Progenitor cell of endocrine pancreas (in vitro differentiated cells): ENCODE measurements around the gene SSTR3. TPM values are rescaled to one million over a fixed set of nuclear protein-coding genes. Genes with fewer than 3 reads are reported as not detected.
"Not testable (repeated sequence)": the region's sequence is repeated elsewhere in the genome, so short reads cannot be mapped to it uniquely, and the experiment has no call there.

ENCODE experiments used
- DNase-seq: peaks from one replicate; pipeline ENCODE4 v3.0.0; 2021; ENCODE audit warnings: low spot score; ENCODE audit not compliant: unreplicated experiment
- H3K27ac Mint-ChIP-seq: 2 replicates; pipeline ENCODE4 v1.8.0; 2021; ENCODE audit warnings: mild to moderate bottlenecking, moderate library complexity, mixed read lengths
- H3K27me3 Mint-ChIP-seq: 2 replicates; pipeline ENCODE4 v1.8.0; 2021; ENCODE audit warnings: mixed read lengths
- H3K36me3 Mint-ChIP-seq: 2 replicates; pipeline ENCODE4 v1.8.0; 2022; ENCODE audit warnings: mixed read lengths; ENCODE audit not compliant: insufficient read depth
- H3K4me1 Mint-ChIP-seq: 2 replicates; pipeline ENCODE4 v1.8.0; 2021; ENCODE audit warnings: low read depth, mixed read lengths
- H3K4me3 Mint-ChIP-seq: 2 replicates; pipeline ENCODE4 v1.8.0; 2021; ENCODE audit warnings: low read depth, mild to moderate bottlenecking, moderate library complexity, mixed read lengths
- H3K9me3 Mint-ChIP-seq: 2 replicates; pipeline ENCODE4 v1.8.0; 2021; ENCODE audit warnings: low read depth, mixed read lengths
- CTCF ChIP-seq: fragments of 200-600 bp; sonication (generic); IDR thresholded peaks from one replicate; pipeline ENCODE4 v1.5.0; 2021; ENCODE audit warnings: antibody characterized with exemption, mild to moderate bottlenecking; ENCODE audit not compliant: unreplicated experiment
- total RNA-seq: library from RNA; stranded (reverse); gene quantifications from 2 replicates; pipeline ENCODE4 v1.2.1, GENCODE V29; 2021

The SSTR3 gene
- total RNA-seq, 1 donor from 2014 or later: 1.9 TPM

GRCh38 chr22:37171662-37172061, 40.6 kb downstream of the SSTR3 start:
- peaks cover 26% of the 10 kb centered on the region for H3K27me3 Mint-ChIP-seq
- no peak overlapping the region for H3K4me3 Mint-ChIP-seq
- peaks cover 8% of the 10 kb centered on the region for H3K4me1 Mint-ChIP-seq
- no peak for DNase-seq
- no peaks in the 10 kb centered on the region for H3K9me3 Mint-ChIP-seq
- TF ChIP-seq CTCF: no peak
- no peak overlapping the region for H3K27ac Mint-ChIP-seq
- H3K36me3 Mint-ChIP-seq: no peaks in the 10 kb centered on the region

DNA sequence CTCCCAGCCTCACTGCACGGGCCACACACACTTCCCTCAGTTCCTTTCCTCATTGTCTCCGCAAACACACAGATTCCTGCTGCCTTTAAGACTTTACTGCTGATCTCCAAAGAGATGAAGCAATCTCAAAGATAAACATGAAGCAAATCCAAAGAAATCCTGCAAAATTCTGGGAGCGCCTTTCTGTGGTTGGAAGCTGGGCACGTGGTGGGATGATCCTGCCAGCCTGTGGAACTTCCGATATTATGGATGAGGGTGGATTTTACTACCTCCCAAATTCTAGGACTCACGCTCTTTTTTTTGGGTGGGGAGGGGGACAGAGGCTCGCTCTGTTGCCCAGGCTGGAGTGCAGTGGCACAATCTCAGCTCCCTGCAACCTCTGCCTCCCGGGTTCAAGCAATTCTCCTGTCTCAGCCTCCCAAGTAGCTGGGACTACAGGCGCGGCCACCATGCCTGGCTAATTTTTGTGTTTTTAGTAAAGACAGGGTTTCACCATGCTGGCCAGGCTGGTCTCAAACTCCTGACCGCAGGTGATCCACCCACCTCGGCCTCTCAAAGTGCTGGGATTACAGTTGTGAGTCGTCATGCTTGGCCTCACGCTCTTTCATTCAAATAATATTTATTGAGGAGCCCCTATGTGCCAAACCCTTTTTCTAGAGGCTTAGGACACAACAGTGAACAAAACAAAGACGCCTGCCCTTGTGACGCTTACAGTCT, 41.4 kb downstream of the SSTR3 start:
- H3K36me3 Mint-ChIP-seq, H3K9me3 Mint-ChIP-seq, H3K4me3 Mint-ChIP-seq, H3K27ac Mint-ChIP-seq, DNase-seq: not testable (repeated sequence)
- H3K4me1 Mint-ChIP-seq: peaks cover 12% of the 10 kb centered on the region
- H3K27me3 Mint-ChIP-seq: peaks cover 23% of the 10 kb centered on the region

GRCh38 chr22:37169947-37170688, 42.2 kb downstream of the SSTR3 start:
- TF ChIP-seq CTCF: no peak
- Mint-ChIP-seq H3K4me3 (no peak overlapping the region), H3K27ac (peak overlapping the region; percentile 42), H3K9me3 (no peaks in the 10 kb centered on the region), H3K4me1 (peaks cover 12% of the 10 kb centered on the region), H3K36me3 (no peaks in the 10 kb centered on the region), H3K27me3 (peaks cover 22% of the 10 kb centered on the region)
- DNase-seq: no peak

DNA sequence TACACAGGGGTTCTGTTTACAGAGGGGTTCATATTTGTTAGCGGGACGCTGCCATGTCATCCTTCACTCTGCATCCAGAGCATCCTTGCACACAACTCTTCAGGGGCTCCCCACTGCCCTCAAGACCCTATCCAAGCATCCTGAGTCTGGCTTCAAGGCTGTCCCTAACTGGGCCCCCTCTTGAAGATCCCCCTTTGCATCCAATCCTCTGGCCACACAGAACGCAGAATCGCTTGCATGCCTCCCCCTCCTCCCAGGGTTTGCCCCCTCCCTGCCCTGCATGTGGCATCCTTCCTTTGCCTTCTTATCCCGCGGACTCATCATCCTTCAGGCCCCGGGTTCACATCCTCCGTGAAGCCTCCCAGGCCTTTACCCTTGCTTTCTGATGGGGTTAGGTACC, 42.9 kb downstream of the SSTR3 start:
- no peak for TF ChIP-seq CTCF
- H3K27ac Mint-ChIP-seq: no peak overlapping the region
- H3K4me1 Mint-ChIP-seq: peaks cover 11% of the 10 kb centered on the region
- no peaks in the 10 kb centered on the region for H3K36me3 Mint-ChIP-seq
- H3K9me3 Mint-ChIP-seq: no peaks in the 10 kb centered on the region
- peaks cover 14% of the 10 kb centered on the region for H3K27me3 Mint-ChIP-seq
- DNase-seq: no peak
- no peak overlapping the region for H3K4me3 Mint-ChIP-seq

DNA sequence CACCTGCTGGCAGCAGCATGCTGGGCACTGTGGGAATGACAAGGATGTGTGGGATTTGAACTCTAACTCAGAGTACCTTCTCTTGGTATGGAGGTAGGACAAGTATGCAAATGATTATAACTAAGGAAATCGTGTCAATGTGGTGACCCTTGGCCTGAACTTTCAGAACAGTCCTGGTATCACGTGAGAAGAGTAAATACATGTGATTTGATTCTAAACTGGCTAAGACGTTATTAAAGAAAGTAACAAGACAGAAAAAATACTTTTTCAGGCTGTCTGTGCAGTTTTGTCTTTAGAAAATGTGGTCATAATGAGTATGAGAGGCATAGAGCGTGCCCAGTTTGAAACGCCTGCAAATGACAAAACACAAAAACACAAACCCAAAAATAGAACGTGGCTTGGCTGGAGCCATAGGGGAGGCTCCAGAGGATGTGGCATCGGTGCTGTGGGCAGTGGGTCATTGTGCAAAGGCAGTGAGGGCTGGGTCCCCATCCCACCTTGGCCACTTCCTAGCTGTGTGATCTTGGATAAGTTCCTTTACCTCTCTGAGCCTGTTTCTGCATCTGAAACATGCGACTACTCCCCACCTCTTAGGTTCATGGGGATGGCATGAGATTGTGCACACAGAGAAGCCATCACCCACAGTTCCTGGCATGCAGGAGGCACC, 44.2 kb downstream of the SSTR3 start:
- Mint-ChIP-seq H3K27me3 (peaks cover 12% of the 10 kb centered on the region), H3K4me3 (no peak overlapping the region), H3K9me3 (no peaks in the 10 kb centered on the region), H3K36me3 (no peaks in the 10 kb centered on the region), H3K27ac (peak overlapping the region; percentile 35), H3K4me1 (peaks cover 10% of the 10 kb centered on the region)
- DNase-seq: no peak
- no peak for TF ChIP-seq CTCF
